GM23338 (cell line): ENCODE results near the gene SMOC2.

Experiments
- CREB1 ChIP-seq: fragments of 250-450 bp; sonication (Bioruptor Pico); IDR thresholded peaks from 2 replicates; pipeline ENCODE4 v1.5.0; 2020; ENCODE audit warnings: low read depth, mild to moderate bottlenecking, moderate library complexity
- ETS1 ChIP-seq: IDR thresholded peaks from 2 replicates; pipeline ENCODE4 v1.6.1; 2016; ENCODE audit warnings: antibody characterized with exemption
- EZH2 ChIP-seq: fragments of 200-600 bp; sonication (generic); IDR thresholded peaks from one replicate; pipeline ENCODE4 v1.8.0; 2017; ENCODE audit warnings: antibody characterized with exemption, mild to moderate bottlenecking, low read depth; ENCODE audit not compliant: unreplicated experiment
- EZH2phosphoT487 ChIP-seq: fragments of 200-600 bp; sonication (generic); IDR thresholded peaks from one replicate; pipeline ENCODE4 v1.8.1; 2018; ENCODE audit warnings: antibody characterized with exemption; ENCODE audit not compliant: unreplicated experiment
- JUNB ChIP-seq: IDR thresholded peaks from one replicate; pipeline ENCODE4 v1.6.1; 2016; ENCODE audit warnings: antibody characterized with exemption; ENCODE audit not compliant: unreplicated experiment
- NANOG ChIP-seq: IDR thresholded peaks from 2 replicates; pipeline ENCODE4 v1.6.1; 2016; ENCODE audit warnings: antibody characterized with exemption, borderline replicate concordance
- POLR2AphosphoS5 ChIP-seq: IDR thresholded peaks from 2 replicates; pipeline ENCODE4 v1.6.1; 2016; ENCODE audit warnings: antibody characterized with exemption, low read depth
- STAT1 ChIP-seq: IDR thresholded peaks from one replicate; pipeline ENCODE4 v1.6.1; 2016; ENCODE audit warnings: antibody characterized with exemption; ENCODE audit not compliant: unreplicated experiment
- ZNF114 ChIP-seq: fragments of 250-450 bp; sonication (Bioruptor Pico); IDR thresholded peaks from 2 replicates; pipeline ENCODE4 v1.5.0; 2020; ENCODE audit warnings: mild to moderate bottlenecking, moderate library complexity
- ZNF331 ChIP-seq: fragments of 250-450 bp; sonication (Bioruptor Pico); IDR thresholded peaks from 2 replicates; pipeline ENCODE4 v1.5.0; 2020; ENCODE audit warnings: low read depth, mild to moderate bottlenecking, moderate library complexity
- ZNF462 ChIP-seq: fragments of 250-450 bp; sonication (Bioruptor Pico); IDR thresholded peaks from 2 replicates; pipeline ENCODE4 v1.5.0; 2020; ENCODE audit warnings: mild to moderate bottlenecking, moderate library complexity
- TF ChIP-seq, protein P1 (sequence below), 2 experiments: fragments of 200-600 bp in 1 of 2; sonication (generic) in 1 of 2; conservative IDR thresholded peaks; 2 replicates each; pipeline versions ENCODE4 v1.5.1 to v1.6.1; 2016 to 2017; ENCODE audit warnings: antibody characterized with exemption in 2 of 2, low read depth in 2 of 2, mild to moderate bottlenecking in 2 of 2, moderate library complexity in 1 of 2
- TF ChIP-seq, protein P2 (sequence below): IDR thresholded peaks from one replicate; pipeline ENCODE4 v1.6.1; 2018; ENCODE audit warnings: antibody characterized with exemption; ENCODE audit not compliant: unreplicated experiment

DNA sequence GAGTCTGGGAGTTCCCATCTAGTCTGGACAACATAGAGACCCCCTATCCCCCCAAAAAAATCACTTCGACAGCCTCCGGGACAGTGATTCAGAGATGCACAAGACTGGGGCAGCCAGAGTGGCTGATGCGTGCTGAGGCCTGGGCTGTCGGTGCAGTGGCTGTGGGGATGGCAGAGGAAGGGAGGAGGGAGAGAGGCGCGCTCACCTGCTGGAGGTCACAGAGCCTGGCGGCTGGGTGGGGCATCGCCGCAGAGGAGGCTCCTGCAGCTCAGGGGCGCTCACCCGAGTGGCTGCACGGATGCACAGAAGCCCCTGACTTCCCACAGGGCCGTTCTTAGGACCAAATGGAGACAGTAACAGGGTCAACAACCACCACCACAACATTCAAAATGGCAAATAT lies 182.8 kb downstream of the SMOC2 start:
- TF ChIP-seq, protein P1, sequence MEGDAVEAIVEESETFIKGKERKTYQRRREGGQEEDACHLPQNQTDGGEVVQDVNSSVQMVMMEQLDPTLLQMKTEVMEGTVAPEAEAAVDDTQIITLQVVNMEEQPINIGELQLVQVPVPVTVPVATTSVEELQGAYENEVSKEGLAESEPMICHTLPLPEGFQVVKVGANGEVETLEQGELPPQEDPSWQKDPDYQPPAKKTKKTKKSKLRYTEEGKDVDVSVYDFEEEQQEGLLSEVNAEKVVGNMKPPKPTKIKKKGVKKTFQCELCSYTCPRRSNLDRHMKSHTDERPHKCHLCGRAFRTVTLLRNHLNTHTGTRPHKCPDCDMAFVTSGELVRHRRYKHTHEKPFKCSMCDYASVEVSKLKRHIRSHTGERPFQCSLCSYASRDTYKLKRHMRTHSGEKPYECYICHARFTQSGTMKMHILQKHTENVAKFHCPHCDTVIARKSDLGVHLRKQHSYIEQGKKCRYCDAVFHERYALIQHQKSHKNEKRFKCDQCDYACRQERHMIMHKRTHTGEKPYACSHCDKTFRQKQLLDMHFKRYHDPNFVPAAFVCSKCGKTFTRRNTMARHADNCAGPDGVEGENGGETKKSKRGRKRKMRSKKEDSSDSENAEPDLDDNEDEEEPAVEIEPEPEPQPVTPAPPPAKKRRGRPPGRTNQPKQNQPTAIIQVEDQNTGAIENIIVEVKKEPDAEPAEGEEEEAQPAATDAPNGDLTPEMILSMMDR (conservative IDR thresholded peaks at IDR 0.05; ENCODE audit: low read depth in 2 of 2) = no peak
- TF ChIP-seq, protein P2, sequence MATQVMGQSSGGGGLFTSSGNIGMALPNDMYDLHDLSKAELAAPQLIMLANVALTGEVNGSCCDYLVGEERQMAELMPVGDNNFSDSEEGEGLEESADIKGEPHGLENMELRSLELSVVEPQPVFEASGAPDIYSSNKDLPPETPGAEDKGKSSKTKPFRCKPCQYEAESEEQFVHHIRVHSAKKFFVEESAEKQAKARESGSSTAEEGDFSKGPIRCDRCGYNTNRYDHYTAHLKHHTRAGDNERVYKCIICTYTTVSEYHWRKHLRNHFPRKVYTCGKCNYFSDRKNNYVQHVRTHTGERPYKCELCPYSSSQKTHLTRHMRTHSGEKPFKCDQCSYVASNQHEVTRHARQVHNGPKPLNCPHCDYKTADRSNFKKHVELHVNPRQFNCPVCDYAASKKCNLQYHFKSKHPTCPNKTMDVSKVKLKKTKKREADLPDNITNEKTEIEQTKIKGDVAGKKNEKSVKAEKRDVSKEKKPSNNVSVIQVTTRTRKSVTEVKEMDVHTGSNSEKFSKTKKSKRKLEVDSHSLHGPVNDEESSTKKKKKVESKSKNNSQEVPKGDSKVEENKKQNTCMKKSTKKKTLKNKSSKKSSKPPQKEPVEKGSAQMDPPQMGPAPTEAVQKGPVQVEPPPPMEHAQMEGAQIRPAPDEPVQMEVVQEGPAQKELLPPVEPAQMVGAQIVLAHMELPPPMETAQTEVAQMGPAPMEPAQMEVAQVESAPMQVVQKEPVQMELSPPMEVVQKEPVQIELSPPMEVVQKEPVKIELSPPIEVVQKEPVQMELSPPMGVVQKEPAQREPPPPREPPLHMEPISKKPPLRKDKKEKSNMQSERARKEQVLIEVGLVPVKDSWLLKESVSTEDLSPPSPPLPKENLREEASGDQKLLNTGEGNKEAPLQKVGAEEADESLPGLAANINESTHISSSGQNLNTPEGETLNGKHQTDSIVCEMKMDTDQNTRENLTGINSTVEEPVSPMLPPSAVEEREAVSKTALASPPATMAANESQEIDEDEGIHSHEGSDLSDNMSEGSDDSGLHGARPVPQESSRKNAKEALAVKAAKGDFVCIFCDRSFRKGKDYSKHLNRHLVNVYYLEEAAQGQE = no peak
- no peak for TF ChIP-seq EZH2
- no peak for TF ChIP-seq EZH2phosphoT487
- no peak for TF ChIP-seq NANOG
- TF ChIP-seq POLR2AphosphoS5 = no peak
- TF ChIP-seq ETS1 = no peak
- no peak for TF ChIP-seq CREB1 (CRISPR knock-in tag)
- TF ChIP-seq STAT1 = no peak
- no peak for TF ChIP-seq JUNB
- TF ChIP-seq ZNF462 (CRISPR knock-in tag) = no peak
- TF ChIP-seq ZNF114 (CRISPR knock-in tag) = no peak
- TF ChIP-seq ZNF331 (CRISPR knock-in tag) = no peak
